GM18526 (cell line): Measurements from ENCODE around the gene VWA7.

Experiments used
- POLR2A ChIP-seq: IDR thresholded peaks from 3 replicates; pipeline ENCODE4 v1.6.1; 2011; ENCODE audit not compliant: insufficient read length; ENCODE audit errors: extremely low read depth

The VWA7 gene

DNA sequence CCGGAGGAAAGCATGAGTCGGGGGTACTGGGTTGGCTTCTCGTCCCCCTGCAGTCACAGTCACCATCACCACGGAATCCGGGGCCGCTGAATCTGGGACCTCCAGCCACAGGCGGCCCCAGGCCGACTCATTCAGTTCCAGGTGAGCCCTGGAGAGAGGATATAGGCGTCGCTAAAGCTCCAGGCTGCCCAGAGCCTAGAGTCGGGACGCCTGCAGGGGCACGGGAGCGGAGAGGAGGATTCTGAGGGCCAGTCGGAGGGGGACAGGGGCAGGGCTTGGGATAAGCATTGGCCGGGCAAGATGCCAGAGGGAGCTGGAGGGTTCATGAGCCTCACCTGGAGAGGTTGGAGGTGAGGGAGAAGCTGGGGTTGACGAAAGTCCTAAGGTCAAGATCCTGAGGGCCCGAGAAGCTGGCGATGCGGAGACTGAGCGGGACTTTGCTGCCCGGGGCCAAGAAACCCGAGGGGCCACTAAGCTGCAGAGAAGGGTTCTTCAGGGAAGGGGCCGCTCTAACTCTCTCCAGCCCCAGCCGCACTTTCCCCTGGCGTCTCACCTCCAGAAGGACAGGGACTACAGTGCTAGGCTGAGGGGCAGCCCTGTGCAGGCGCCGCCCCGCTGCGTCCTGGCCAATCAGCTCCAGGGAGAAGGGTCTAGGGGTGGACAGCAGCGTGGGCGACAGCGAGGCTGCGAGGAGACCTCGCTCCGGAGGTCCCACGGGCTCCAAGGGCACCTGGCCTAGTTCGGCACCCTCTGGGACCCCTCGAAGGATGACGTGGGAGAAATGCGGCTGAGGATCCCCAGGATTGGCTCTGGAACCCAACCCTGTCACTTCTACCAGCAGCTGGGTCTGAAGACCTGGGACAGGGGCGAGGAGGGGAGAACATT is 11.0 kb downstream of the VWA7 start:
- no peak for TF ChIP-seq POLR2A

DNA sequence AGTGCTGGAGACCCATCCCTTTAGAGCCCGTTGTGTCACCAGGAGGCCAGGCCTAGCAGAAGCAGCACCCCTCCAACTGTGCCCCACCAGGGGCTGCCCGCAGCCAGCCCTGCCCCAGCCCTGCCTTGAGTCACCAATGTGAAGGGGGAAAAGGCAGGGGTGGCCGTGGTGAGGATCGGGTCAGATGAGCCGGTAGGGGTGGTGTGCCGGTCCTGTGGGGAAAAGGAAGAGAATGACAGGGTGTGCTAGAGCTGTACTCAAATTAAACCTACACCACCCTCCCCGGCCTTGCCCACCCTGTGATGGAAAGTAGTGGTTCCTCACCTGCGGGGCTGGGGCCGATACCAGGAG is 11.6 kb downstream of the VWA7 start:
- no peak for TF ChIP-seq POLR2A

DNA sequence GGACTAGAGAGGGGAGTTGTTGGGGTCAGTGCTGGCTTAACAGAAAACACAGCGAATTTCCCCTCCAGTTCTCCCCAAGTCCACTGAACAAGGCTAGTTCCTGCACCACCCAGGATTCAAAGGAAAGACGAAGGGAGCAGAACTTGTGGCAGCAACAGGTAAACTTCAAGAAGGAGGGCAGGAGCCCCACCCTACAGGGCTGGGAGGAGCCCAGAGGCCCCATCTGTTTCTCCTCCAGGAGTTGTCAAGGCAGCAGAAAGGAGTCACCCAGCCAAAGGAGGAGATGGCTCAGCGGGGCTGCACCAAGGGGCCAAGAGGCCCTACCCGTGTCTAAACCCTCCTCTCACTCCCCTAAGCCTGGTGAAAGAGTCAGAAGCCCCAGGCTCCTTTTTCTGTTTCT is 12.9 kb downstream of the VWA7 start:
- no peak for TF ChIP-seq POLR2A

DNA sequence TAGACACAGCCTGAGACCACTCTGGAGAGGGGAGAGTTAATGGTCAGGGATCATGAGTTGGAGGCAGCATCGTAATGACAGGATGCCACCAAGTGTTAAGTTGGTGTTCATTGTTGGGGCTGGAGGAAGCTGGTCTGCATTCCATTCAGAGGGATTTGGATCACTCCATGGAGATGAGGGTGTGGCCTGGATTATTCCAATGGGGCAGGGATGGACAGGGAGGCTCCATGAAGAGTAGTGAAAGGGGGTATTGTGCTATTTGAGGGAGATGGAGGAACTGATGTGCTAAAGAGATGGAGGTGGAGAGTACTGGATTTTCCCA is 13.5 kb downstream of the VWA7 start:
- no peak for TF ChIP-seq POLR2A

DNA sequence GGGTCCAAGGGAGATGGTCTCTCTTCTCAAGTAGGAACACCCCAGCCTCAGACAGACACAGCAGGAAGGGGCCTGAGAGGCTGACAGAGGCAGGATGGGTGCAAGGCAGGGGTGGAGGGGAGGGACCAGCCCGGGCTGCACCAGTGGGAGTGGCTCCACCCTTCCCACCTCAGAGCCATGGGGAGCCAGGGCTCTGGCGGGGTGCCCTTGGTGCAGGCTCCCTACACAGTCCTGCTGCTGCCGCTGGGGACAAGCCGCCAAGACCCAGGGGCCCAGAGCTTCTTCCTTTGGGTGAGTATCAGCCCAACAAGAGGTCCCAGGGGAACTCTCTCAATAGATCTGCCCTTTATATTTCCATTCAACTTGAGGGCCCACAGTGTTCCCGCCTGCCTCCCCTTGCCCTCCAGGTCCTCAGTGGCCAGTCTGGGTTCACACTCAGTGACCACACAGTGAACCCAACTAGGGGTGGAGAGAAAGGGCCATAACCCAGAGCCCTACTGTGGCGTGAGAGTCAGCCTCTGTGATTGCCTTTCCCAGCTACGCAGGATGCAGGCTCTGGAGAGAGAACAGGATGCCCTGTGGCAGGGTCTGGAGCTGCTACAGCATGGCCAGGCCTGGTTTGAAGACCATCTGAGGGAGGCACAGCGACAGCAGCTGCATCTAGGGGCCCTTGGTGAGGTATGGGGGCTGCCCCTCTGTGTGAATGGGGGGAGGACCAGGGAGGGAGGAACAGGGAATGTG is 14.1 kb downstream of the VWA7 start:
- no peak for TF ChIP-seq POLR2A

DNA sequence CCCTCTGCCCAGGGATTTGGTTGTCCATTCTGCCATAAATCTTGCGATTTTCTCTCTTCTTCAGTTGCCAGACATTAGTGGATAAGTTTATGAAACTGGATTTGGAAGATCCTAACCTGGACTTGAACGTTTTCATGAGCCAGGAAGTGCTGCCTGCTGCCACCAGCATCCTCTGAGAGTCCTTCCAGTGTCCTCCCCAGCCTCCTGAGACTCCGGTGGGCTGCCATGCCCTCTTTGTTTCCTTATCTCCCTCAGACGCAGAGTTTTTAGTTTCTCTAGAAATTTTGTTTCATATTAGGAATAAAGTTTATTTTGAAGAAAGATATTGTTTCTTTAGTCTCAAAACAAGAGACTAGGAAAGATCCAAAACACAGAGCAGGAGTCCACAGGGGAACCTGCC is 14.8 kb downstream of the VWA7 start, which contains the start of gene SAPCD1:
SAPCD1 (plus strand) TSS at position 301 of the 400 bp plus-strand sequence. CDS start 399 bp downstream, outside the sequence.
- TF ChIP-seq POLR2A = no peak

DNA sequence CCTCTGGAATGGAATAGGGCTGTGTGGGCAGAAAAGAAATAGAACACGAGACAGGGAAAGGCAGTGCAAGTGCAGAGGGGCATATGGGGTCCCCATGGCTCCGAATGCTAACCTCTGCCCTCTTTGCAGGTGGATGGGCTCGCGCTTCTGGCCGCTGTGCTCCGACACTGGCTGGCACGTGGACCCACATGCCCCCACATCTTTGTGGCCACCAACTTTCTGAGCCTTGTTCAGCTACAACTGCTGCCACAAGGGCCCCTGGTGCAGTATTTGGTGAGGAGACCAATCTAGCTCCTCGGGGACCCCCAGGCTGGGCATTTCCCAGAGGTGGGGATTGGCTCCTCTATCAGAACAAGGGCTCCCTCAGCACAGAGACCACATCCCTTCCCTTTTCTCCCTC is 15.8 kb downstream of the VWA7 start:
- TF ChIP-seq POLR2A = no peak

DNA sequence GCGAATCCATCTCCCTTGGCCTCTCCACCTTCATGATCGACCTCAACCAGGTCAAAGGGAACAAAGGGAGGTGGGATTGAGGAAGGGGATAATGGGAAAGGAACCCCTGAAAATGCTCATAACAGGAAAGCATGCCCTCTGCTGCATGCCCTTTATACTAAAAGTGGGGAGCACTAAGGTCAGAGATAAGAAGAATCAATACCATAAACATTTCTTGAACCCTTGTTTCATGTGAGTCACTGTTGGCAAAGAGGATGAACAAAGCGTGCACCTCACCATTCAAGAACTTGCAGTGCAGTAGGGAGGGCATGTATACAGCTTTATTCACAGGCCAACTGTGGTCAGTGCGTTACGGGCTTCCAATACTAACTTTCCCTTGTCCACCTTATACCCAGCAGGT is 16.3 kb downstream of the VWA7 start:
- TF ChIP-seq POLR2A = no peak

DNA sequence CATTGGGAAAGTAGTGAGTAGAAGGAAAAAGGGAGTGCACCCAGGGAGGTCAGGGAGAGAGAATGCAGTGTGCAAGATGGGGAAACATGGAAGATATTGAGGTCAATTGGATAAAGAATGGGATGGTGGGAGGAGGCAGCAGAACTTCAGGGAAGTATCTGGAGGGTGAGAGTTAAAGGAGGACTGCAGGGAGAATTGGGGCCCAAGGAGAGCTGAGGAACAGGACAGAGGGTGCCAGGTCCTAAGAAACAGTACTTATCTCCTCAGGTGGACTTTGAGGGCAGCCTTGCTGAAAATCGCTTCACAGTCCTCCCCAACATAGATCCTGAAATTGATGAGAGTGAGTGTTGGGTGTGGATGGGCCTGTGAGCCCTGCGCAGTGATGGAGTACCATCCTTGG is 18.8 kb downstream of the VWA7 start:
- TF ChIP-seq POLR2A = no peak

DNA sequence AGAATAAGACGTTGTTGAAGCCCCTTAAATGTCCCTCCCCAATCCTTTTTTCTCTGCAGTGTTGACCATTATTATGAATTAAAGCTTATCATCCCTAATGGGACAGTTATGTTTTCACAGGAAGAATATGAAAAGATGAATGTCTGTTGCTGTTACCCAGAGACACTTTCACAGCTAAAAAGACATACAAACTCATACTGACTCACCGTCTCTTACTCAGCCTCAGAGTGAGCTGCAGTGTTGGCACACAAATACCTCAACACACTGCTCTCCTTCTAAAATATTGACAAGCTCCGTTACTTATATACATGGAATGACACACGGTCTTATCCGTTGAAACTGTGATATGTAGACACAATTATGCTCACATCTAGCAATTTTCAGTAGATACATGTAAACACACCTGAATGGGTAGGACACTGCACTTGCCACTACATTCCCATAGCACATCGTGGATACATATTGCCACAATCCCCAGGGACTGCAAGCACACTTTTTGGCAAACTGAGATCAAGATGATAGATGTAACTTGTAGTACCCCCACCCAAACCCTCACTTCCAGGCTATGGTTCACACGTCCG is 24.3 kb downstream of the VWA7 start:
- TF ChIP-seq POLR2A = no peak

DNA sequence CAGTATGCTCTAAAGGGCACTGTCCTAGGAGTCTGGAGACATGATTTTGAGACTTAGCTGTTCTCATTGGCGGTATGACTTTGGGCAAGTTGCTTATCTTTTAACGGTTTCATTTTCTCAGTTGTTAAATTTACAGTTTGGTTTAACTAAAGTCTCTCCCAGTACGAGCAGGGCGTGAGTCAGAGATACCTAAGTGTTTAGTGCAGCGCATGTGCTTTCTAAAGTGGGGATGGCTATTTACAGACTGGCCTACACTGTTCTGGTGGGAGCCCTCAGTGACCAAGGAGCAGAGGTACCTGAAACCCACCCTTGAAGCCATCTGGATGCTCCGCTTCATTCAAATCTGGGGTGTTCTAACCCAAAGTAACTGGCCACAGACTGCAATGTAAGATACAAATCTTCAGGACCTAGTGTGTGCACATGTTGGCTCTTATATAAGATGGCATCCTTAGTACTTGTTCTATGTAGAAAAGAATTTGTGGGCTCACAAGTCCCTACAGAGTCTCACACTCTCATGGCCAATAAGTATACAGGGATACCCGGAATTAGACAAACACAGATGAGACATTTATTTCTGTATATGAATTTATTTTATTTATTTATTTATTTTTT is 26.6 kb downstream of the VWA7 start:
- TF ChIP-seq POLR2A = no peak

DNA sequence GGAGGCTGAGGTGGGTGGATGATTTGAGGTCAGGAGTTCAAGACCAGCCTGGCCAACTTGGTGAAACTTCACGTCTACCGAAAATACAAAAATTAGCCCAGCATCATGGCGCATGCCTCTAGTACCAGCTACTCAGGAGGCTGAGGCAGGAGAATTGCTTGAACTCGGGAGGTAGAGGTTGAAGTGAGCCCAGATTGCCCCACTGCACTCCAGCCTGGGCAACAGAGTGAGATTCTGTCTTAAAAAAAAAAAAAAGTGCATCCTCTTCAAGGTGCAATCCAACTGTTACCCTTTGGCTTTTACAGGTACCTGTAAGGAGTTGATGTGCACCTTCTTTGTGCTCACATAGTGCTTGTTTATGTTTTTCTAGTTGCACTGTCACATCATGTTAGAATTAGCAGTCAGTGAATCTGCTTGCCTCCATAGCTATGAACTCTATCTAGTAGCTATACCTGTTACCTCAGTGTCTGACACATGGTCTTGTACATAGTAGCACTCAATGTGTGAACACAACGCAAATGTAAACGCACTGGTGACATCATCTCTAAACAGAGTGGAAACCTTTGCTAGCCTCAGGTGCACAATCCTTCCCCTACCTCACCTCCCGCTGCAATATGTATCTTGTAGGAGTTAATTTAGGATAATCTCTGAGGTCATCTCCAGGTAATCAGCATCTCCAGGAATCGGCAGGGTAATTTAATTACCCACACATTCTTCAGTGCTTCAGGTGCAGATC is 27.7 kb downstream of the VWA7 start:
- no peak for TF ChIP-seq POLR2A

DNA sequence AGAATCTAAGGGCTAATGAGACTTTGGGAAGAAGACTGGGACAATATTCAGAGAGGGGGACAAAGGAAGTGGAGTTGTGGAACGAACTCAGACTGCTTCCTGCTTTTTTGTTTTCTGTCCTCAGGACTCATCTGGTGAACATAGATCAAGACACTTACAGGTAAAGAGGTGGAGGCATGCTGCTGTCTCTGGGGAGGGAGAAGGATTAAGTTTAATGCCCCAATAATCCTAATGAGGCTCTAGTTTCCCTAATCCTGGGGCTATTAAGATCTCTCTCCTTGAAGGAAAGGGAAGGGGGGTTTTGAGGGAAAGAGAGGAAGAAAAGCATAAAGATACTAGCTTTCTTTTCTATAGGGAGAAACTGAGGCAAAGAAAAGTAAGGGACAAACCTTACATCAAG is 32.7 kb downstream of the VWA7 start:
- TF ChIP-seq POLR2A = no peak

DNA sequence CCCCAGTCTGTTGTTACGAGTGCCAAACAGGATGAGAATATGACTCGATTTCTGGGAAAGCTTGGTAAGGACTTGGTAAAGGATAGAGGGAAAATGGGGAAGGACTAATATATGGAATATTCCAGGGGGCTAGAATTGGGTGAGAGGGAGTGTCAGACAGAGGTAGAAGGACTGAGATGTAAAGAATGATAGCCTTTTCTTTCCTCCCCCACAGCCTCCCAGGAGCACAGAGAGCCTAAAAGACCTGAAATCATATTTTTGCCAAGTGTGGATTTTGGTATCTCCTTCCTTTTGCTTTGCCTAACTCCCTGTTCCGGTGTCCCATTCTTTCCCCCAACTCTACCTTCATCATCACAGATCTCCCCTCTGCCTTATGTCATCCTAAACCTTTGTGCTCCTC is 34.2 kb downstream of the VWA7 start:
- no peak for TF ChIP-seq POLR2A

DNA sequence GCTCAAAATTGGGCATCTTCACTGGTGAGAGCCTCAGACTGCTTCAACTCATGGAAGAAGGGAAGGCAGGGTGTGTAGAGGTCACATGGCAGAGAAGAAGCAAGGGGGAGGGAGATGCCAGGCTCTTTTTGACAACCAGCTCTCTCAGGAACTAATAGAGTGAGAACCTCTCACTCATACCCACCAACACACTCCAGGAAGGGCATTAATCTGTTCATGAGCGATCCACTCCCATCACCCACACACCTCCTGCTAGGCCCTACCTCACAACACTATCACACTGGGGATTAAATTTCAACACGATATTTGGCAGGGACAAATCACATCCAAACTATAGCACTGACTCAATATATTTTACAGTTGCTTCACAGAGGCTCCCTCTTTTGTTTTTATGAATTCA is 35.3 kb downstream of the VWA7 start:
- no peak for TF ChIP-seq POLR2A
